Measurements from ENCODE around the gene SMOC2.

DNA sequence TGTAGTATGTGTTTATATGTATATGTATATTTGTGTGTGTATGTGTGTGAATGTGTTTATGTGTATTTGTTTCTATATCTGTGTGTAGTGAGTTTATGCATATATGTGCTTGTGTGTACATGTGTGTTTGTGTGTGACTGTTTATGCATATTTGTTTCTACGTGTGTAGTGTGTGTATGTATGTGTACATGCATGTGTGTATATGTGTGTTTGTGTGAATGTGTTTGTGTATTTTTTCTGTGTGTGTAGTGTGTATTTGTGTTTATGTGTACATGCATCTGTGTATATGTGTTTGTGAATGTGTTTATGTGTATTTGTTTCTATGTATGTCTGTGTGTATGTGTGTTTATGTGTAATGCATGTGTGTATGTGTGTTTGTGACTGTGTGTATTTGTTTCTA lies 12.1 kb upstream of the SMOC2 start:
- TF ChIP-seq, protein P1, sequence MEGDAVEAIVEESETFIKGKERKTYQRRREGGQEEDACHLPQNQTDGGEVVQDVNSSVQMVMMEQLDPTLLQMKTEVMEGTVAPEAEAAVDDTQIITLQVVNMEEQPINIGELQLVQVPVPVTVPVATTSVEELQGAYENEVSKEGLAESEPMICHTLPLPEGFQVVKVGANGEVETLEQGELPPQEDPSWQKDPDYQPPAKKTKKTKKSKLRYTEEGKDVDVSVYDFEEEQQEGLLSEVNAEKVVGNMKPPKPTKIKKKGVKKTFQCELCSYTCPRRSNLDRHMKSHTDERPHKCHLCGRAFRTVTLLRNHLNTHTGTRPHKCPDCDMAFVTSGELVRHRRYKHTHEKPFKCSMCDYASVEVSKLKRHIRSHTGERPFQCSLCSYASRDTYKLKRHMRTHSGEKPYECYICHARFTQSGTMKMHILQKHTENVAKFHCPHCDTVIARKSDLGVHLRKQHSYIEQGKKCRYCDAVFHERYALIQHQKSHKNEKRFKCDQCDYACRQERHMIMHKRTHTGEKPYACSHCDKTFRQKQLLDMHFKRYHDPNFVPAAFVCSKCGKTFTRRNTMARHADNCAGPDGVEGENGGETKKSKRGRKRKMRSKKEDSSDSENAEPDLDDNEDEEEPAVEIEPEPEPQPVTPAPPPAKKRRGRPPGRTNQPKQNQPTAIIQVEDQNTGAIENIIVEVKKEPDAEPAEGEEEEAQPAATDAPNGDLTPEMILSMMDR (optimal IDR thresholded peaks at IDR 0.05 in 1 of 3, IDR thresholded peaks at IDR 0.05 in 1 of 3, conservative IDR thresholded peaks at IDR 0.05 in 1 of 3; ENCODE audit: extremely low read depth in 1 of 3, insufficient read depth in 2 of 3, low read length in 3 of 3), result no peak
- no peak for TF ChIP-seq EZH2 (IDR thresholded peaks at IDR 0.05; ENCODE audit: low read length)
